ENCODE measurements around the gene NDE1. TPM values are rescaled to one million over a fixed set of nuclear protein-coding genes. Genes with fewer than 3 reads are reported as not detected.

NDE1 gene
- total RNA-seq, 2 experiments from 2014 or later: 115 to 117 TPM

GRCh38 chr16:15742716-15743115 is 92.7 kb downstream of the NDE1 start:
- Mint-ChIP-seq H3K9me3 (no peaks in the 10 kb centered on the region), H3K4me3 (no peak overlapping the region), H3K27ac (no peak overlapping the region), H3K36me3 (peaks cover 3% of the 10 kb centered on the region), H3K27me3 (no peaks in the 10 kb centered on the region), H3K4me1 (no peaks in the 10 kb centered on the region)
- DNase-seq: no peak

DNA sequence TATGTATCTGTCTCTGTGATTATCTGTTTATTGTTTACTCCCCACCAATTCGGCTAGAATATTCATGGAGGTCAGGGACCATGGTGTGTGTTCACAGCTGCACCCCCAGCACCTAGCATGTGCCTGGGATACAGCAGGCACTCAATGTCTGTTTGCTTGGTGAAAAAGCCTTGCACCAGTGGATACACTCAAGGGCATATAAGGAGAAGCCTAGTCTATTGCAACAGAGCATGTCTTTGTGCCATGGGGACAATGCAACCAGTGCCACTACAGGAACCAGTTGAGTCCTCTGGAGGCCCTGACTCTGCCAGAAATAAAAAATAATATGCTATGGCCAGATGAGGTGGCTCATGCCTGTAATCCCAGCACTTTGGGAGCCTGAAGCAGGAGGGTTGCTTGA is 93.6 kb downstream of the NDE1 start:
- no peaks in the 10 kb centered on the region for H3K27me3 Mint-ChIP-seq
- H3K4me1 Mint-ChIP-seq: no peaks in the 10 kb centered on the region
- no peak for DNase-seq
- H3K4me3 Mint-ChIP-seq: no peak overlapping the region
- H3K36me3 Mint-ChIP-seq: peaks cover 3% of the 10 kb centered on the region
- H3K27ac Mint-ChIP-seq: no peak overlapping the region
- H3K9me3 Mint-ChIP-seq: no peaks in the 10 kb centered on the region

DNA sequence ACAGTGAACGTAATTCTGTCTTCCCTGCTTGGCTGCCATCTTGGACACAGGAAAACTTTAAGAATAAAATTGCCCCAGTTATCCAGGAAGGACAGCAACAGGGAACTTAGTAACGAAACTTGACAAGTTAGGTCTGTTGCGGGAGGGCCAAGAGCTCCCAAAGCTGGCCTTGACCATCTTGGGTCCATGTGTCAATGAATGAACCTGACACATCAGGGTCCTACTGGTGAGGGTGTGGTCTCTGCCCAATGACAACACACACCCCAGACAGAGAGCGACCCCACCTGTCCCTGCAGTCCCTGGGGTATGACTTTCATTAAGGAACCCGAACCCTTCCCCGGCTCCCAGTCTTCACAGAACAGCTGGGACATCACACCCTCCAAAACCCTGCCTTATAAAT is 96.3 kb downstream of the NDE1 start:
- Mint-ChIP-seq H3K36me3 (peaks cover 3% of the 10 kb centered on the region), H3K27ac (no peak overlapping the region), H3K4me3 (no peak overlapping the region), H3K27me3 (no peaks in the 10 kb centered on the region), H3K9me3 (no peaks in the 10 kb centered on the region), H3K4me1 (no peaks in the 10 kb centered on the region)
- no peak for DNase-seq

GRCh38 chr16:15747937-15748336 is 97.9 kb downstream of the NDE1 start:
- Mint-ChIP-seq H3K27ac (no peak overlapping the region), H3K9me3 (no peaks in the 10 kb centered on the region), H3K36me3 (no peaks in the 10 kb centered on the region), H3K4me1 (no peaks in the 10 kb centered on the region), H3K4me3 (no peak overlapping the region), H3K27me3 (no peaks in the 10 kb centered on the region)
- DNase-seq: no peak

- Mint-ChIP-seq H3K9me3 (no peaks in the 10 kb centered on the region), H3K36me3 (no peaks in the 10 kb centered on the region), H3K27me3 (no peaks in the 10 kb centered on the region), H3K4me1 (no peaks in the 10 kb centered on the region), H3K4me3 (no peak overlapping the region), H3K27ac (no peak overlapping the region)
- DNase-seq: no peak
These were observed 98.6 kb downstream of the NDE1 start for GRCh38 chr16:15748654-15749053.

GRCh38 chr16:15749371-15749770 is 99.3 kb downstream of the NDE1 start:
- H3K27ac Mint-ChIP-seq: no peak overlapping the region
- no peak overlapping the region for H3K4me3 Mint-ChIP-seq
- H3K36me3 Mint-ChIP-seq: no peaks in the 10 kb centered on the region
- no peaks in the 10 kb centered on the region for H3K9me3 Mint-ChIP-seq
- DNase-seq: no peak
- no peaks in the 10 kb centered on the region for H3K27me3 Mint-ChIP-seq
- H3K4me1 Mint-ChIP-seq: no peaks in the 10 kb centered on the region

GRCh38 chr16:15749985-15750384 is 99.9 kb downstream of the NDE1 start:
- no peaks in the 10 kb centered on the region for H3K4me1 Mint-ChIP-seq
- H3K27ac Mint-ChIP-seq: no peak overlapping the region
- no peaks in the 10 kb centered on the region for H3K9me3 Mint-ChIP-seq
- H3K27me3 Mint-ChIP-seq: no peaks in the 10 kb centered on the region
- no peak for DNase-seq
- no peak overlapping the region for H3K4me3 Mint-ChIP-seq
- H3K36me3 Mint-ChIP-seq: no peaks in the 10 kb centered on the region

DNA sequence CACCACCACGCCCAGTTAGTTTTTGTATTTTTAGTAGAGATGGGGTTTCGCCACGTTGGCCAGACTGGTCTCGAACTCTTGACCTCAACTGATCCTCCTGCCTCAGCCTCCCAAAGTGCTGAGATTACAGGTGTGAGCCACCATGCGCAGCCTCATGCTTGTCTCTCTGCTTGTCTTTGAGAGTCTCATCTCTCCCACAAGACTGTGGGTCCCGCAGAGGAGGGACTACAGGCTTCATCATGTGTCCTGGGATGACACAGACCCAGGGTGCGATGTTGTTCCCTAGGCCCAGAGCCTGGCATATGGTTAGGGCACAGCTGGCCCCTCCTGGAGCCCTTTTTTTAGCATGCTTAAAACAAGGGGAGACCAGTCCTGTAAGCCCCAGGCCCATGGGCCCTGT is 101.9 kb downstream of the NDE1 start:
- H3K36me3 Mint-ChIP-seq: no peaks in the 10 kb centered on the region
- H3K9me3 Mint-ChIP-seq: no peaks in the 10 kb centered on the region

GRCh38 chr16:15752717-15753488 is 102.9 kb downstream of the NDE1 start:
- DNase-seq: no peak
- H3K4me3 Mint-ChIP-seq: no peak overlapping the region
- H3K27me3 Mint-ChIP-seq: no peaks in the 10 kb centered on the region
- no peaks in the 10 kb centered on the region for H3K4me1 Mint-ChIP-seq
- no peak overlapping the region for H3K27ac Mint-ChIP-seq
- no peaks in the 10 kb centered on the region for H3K9me3 Mint-ChIP-seq
- no peaks in the 10 kb centered on the region for H3K36me3 Mint-ChIP-seq

More for the DNA sequence above, 101.9 kb downstream of the NDE1 start:
- Mint-ChIP-seq H3K27me3 (no peaks in the 10 kb centered on the region), H3K4me1 (no peaks in the 10 kb centered on the region), H3K4me3 (no peak overlapping the region), H3K27ac (no peak overlapping the region)
- DNase-seq: no peak

DNA sequence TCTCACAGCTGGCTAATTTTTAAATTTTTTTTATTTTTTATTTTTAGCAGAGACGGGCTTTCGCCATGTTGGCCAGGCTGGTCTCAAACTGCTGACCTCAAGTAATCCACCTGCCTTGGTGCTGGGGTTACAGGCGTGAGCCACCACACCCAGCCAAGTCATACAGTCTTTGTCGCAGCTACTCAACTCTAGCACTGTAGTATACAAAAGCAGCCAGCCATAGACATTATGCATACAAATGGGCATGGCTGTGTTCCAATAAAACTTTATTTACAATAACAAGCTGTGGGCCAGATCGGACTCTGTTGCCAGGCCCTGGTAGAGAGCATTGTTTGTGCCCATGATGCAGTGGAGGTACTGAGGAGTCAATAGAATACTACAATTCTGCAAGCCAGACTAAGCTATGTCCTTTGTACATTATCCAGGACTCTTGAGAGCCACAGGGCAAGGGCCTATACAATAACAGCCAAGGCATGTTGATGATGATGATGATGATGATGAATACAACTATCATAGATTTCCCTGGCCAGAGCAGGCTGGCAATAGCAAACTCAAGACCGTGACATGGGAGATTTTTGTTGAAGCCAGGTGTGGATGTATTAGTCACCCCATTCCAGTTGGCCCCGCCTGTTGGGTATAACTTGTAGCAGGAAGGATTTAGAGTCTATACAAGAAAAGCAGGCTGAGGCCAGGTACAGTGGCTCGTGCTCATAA is 104.9 kb downstream of the NDE1 start:
- peaks cover 3% of the 10 kb centered on the region for H3K27me3 Mint-ChIP-seq
- no peaks in the 10 kb centered on the region for H3K4me1 Mint-ChIP-seq
- no peak for DNase-seq
- no peaks in the 10 kb centered on the region for H3K36me3 Mint-ChIP-seq
- H3K27ac Mint-ChIP-seq: no peak overlapping the region
- H3K9me3 Mint-ChIP-seq: no peaks in the 10 kb centered on the region
- no peak overlapping the region for H3K4me3 Mint-ChIP-seq

DNA sequence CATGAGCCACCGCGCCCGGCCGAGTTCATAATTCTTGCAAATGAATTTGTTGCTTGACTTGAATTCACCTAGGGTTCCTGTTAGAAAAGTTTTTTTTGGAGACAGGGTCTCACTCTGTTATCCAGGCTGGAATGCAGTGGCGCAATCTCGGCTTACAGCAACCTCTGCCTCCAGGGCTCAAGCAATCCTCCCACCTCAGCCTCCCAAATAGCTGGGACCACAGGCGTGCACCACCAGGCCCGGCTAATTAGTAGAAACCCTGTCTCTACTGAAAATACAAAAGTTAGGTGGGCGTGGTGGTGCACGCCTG is 107.0 kb downstream of the NDE1 start:
- Mint-ChIP-seq H3K9me3 (no peaks in the 10 kb centered on the region), H3K4me1 (no peaks in the 10 kb centered on the region), H3K27ac (no peak overlapping the region), H3K4me3 (no peak overlapping the region), H3K36me3 (no peaks in the 10 kb centered on the region), H3K27me3 (peaks cover 3% of the 10 kb centered on the region)
- no peak for DNase-seq

GRCh38 chr16:15757630-15758251 is 107.7 kb downstream of the NDE1 start:
- Mint-ChIP-seq H3K4me1 (no peaks in the 10 kb centered on the region), H3K36me3 (no peaks in the 10 kb centered on the region), H3K4me3 (no peak overlapping the region), H3K27ac (no peak overlapping the region), H3K27me3 (peaks cover 3% of the 10 kb centered on the region), H3K9me3 (no peaks in the 10 kb centered on the region)
- DNase-seq: peak; percentile 18

- H3K36me3 Mint-ChIP-seq: no peaks in the 10 kb centered on the region
- H3K4me1 Mint-ChIP-seq: no peaks in the 10 kb centered on the region
- H3K27me3 Mint-ChIP-seq: peaks cover 3% of the 10 kb centered on the region
- H3K27ac Mint-ChIP-seq: no peak overlapping the region
- H3K4me3 Mint-ChIP-seq: no peak overlapping the region
- no peak for DNase-seq
- no peaks in the 10 kb centered on the region for H3K9me3 Mint-ChIP-seq
These were observed 109.0 kb downstream of the NDE1 start for GRCh38 chr16:15759070-15759469.

- no peaks in the 10 kb centered on the region for H3K4me1 Mint-ChIP-seq
- H3K4me3 Mint-ChIP-seq: no peak overlapping the region
- H3K27ac Mint-ChIP-seq: no peak overlapping the region
- no peaks in the 10 kb centered on the region for H3K9me3 Mint-ChIP-seq
- H3K36me3 Mint-ChIP-seq: no peaks in the 10 kb centered on the region
- DNase-seq: no peak
- peaks cover 6% of the 10 kb centered on the region for H3K27me3 Mint-ChIP-seq
These were observed 110.1 kb downstream of the NDE1 start for GRCh38 chr16:15760129-15760528.

GRCh38 chr16:15764112-15764511 is 114.1 kb downstream of the NDE1 start:
- no peak overlapping the region for H3K27ac Mint-ChIP-seq
- peaks cover 5% of the 10 kb centered on the region for H3K27me3 Mint-ChIP-seq
- H3K9me3 Mint-ChIP-seq: no peaks in the 10 kb centered on the region
- no peak overlapping the region for H3K4me3 Mint-ChIP-seq
- peaks cover 2% of the 10 kb centered on the region for H3K4me1 Mint-ChIP-seq
- no peak for DNase-seq
- no peaks in the 10 kb centered on the region for H3K36me3 Mint-ChIP-seq

DNA sequence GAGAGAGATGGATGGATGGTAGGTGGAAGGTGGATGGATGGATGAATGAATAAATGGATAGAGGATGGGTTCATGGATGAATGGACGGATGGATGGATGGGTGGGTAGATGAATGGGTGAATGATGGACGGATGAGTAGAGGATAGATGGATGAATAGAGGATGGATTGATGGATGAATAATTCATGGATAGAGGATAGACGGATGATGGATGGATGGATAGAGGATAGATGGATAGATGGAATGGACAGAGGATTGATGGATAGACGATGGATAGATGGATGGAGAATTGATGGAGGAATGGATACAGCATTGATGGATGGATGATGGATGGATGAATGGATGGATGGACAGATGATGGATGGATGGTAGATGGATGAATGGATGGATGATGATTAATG is 115.1 kb downstream of the NDE1 start:
- no peak for DNase-seq
- Mint-ChIP-seq H3K27me3 (peaks cover 5% of the 10 kb centered on the region), H3K9me3 (no peaks in the 10 kb centered on the region), H3K27ac (no peak overlapping the region), H3K4me1 (peaks cover 2% of the 10 kb centered on the region), H3K4me3 (no peak overlapping the region), H3K36me3 (no peaks in the 10 kb centered on the region)
